Lower leg skin (tissue), 4 donors: ENCODE data around the gene ANTXR1. TPM values are rescaled to one million over a fixed set of nuclear protein-coding genes. Genes with fewer than 3 reads are reported as not detected.
A peak's percentile ranks its signal among the peaks of the same experiment; 100 is the strongest.

ENCODE experiments used
- DNase-seq, 2 donors: peaks; one replicate each; pipeline ENCODE4 v3.0.0-alpha.2; 2019; ENCODE audit warnings: low spot score in 2 of 2
- H3K4me3 ChIP-seq: fragments of 200-600 bp; sonication (generic); 2 replicates; pipeline ENCODE4 v1.5.1; 2017; ENCODE audit warnings: mild to moderate bottlenecking, low read depth; ENCODE audit not compliant: poor library complexity, severe bottlenecking
- CTCF ChIP-seq, 3 donors: fragments of 450-650 bp; IDR thresholded peaks; one replicate each; pipeline ENCODE4 v1.5.1; 2016; ENCODE audit warnings: antibody characterized with exemption in 3 of 3, mild to moderate bottlenecking in 3 of 3, moderate library complexity in 2 of 3
- POLR2A ChIP-seq, 2 donors: fragments of 450-650 bp; IDR thresholded peaks; one replicate each; pipeline ENCODE4 v1.6.1; 2016 to 2017; ENCODE audit warnings: antibody characterized with exemption in 2 of 2, mild to moderate bottlenecking in 1 of 2, moderate library complexity in 1 of 2
- WGBS, 2 donors: methylation state at CpG; one replicate each; pipeline ENCODE4 v1.1.5; 2018; 5-methylcytosine and 5-hydroxymethylcytosine counted together
- intact Hi-C: fragments of 100-400 bp; cut with DNase I; formaldehyde crosslinking; loops from one replicate; pipeline ENCODE4 v1.15.0; 2023; ENCODE audit warnings: low total_unique reads
- total RNA-seq, 4 donors: library from RNA; depleted of rRNA; stranded (reverse); fragments of >200 nt; gene quantifications; one replicate each; pipeline ENCODE4 v1.1.0, GENCODE V29; 2016

ANTXR1 gene
- total RNA-seq, 4 donors from 2014 or later, result 43.3 to 56.7 (median 52.7) TPM

DNA sequence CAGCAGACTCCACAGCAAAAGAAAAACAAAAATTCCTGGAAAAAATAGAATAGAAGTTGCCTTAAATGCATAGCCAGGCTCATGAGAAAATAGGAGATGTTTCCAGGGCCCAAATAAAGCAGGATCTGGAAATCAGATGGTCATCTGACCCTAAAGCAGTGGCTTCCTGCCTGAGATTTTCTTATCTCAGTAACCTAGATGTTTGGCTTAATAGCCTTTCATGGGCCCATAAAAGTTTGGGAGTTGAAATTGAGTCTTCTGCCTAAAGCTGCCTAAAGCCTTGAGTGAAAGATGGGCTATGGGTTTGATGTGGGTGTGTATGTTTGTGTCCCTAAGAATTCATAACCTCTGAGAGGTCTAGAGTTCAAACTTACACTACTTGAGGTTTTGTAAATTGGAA is 149.1 kb downstream of the ANTXR1 start:
- intact Hi-C loops, result no loop called here
- no peak for DNase-seq
- no peak for TF ChIP-seq CTCF (IDR thresholded peaks at IDR 0.05)
- TF ChIP-seq POLR2A (IDR thresholded peaks at IDR 0.05), result no peak
- no peak overlapping the region for H3K4me3 ChIP-seq

GRCh38 chr2:69163109-69163508 is 150.1 kb downstream of the ANTXR1 start:
- TF ChIP-seq POLR2A (IDR thresholded peaks at IDR 0.05), result no peak
- no peak for TF ChIP-seq CTCF (IDR thresholded peaks at IDR 0.05)
- WGBS, 2 donors, result 12 to 19% methylated on average over 6 of the region's 6 CpGs
- H3K4me3 ChIP-seq, result no peak overlapping the region
- intact Hi-C loops, result no loop called here
- DNase-seq, result peak in 1 of 2 donors; percentile 48

DNA sequence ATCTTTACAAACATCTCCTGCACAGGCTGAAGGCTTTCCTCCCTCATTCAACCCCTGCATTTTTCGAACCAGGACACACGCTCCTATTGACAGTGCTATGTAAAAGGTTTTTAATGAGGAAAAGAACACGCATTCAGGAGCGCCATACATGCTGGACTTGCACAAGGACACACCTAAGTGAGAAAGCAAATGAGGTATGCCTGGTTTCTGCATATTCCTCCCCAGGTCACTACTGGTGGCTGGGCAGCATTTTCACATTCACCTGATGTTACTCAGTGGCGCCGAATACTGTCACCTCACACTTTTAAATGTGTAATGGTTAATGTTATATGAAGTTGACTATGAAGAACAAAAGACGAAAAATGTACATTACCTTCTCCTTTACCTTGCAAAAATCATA is 150.6 kb downstream of the ANTXR1 start:
- DNase-seq, result no peak
- 78 to 89% methylated on average over 7 of the region's 7 CpGs for WGBS, 2 donors
- intact Hi-C loops, result no loop called here
- H3K4me3 ChIP-seq, result no peak overlapping the region
- TF ChIP-seq POLR2A (IDR thresholded peaks at IDR 0.05), result no peak
- no peak for TF ChIP-seq CTCF (IDR thresholded peaks at IDR 0.05)

DNA sequence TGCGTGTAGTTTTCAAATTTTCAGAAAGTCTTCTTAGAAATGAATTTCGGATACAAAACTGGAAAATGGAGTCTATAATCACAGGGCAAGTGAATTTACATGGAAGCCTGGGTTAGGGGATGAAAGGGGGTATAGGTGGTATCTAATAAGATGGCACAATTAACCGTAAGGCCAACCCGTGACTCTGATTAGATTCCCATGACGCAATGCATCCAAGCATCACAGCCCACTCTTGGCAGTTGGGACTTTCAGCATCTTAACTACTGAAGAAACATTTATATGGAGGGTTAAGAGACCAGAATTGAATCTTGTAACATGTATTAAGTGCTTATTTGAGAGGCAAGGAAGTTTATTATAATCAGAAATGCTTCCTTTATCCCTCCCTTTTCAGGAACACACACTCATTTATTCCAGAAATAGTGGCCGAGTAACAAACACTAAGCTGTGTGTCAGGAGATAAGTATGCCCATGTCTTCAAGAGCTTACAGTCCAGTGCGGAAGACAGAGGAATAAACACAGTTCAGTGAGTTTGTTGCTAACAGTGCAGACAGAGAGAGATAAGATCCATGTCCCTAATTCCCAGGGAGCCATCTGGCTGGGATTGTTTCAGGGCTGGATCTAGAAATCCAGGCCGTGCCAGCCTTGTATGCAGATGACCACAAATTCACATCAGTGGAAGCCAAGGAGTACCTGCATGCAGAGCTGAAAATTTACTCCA is 151.2 kb downstream of the ANTXR1 start:
- intact Hi-C loops, result no loop called here
- 82 to 85% methylated on average over 8 of the region's 8 CpGs for WGBS, 2 donors
- TF ChIP-seq CTCF (IDR thresholded peaks at IDR 0.05) (no peak), POLR2A (IDR thresholded peaks at IDR 0.05) (no peak)
- no peak overlapping the region for H3K4me3 ChIP-seq
- DNase-seq, result no peak

DNA sequence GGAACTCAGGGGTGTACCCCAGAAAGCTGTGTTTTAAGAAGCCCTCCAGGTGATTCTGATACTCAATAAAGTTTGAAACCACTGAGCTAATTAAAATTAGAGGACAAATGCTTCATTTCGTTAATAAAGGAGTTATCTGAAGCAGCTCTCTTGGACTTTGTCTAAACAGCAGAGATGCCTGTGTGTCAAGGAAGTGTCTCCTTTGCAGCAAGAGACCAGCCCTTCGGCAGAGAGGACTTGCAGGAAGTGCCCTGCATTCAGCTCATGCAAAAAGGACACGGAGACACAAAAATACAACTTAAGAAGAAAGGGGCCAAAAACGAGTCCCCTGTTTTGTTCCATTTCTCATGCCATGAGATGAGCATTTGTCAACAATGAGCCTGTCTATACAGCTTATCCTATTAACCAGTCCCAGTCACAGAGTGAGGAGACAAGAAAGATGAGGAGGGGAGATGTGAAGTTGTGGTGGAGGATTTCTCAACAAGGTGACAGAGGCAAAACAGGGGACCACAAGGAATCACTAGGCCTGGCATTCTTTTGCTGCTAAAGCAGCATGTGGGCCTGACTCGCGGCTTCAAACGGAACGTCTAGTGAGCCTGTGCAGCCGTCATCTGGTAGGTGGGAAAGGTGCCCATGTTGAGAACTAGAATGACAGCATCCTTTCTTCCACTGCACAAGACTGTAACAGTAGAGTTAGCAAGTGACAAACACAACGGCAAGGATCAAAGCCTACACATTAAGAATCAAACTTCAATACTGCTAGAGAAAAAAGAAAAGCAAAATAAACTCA is 152.3 kb downstream of the ANTXR1 start:
- DNase-seq, result no peak
- TF ChIP-seq POLR2A (IDR thresholded peaks at IDR 0.05) (no peak), CTCF (IDR thresholded peaks at IDR 0.05) (no peak)
- no peak overlapping the region for H3K4me3 ChIP-seq
- WGBS, 2 donors, result 65 to 79% methylated on average over 10 of the region's 10 CpGs
- intact Hi-C loops, result no loop called here
